Measurements from ENCODE around the gene PINK1.

DNA sequence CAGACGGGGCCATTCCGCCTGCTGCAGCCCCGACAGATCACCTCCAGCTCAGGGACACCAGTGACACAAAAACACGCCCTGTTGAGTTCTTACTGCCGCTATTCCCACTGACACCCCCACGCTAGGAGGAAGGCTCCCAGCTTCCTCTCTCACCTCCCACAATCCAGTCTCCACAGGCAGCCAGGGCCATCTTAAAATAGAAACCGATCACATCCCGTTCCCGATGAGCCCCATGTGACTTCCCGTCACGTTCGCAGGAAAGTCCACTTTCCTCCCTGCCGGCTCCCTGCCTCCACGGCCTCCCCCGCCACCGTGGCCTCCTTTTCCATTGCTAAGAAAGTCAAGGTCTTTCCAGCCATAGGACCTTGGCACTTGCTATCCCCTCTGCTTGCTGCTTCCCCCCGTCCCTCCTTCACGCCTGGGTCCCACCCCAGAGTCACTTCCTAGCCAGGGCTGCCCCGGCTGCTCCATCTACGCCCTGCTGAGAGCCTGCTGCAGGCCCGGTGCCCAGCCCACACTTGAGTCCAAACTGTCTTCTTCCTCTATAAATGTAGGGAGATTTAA, 51.9 kb downstream of the PINK1 start:
- TF ChIP-seq, protein P1, sequence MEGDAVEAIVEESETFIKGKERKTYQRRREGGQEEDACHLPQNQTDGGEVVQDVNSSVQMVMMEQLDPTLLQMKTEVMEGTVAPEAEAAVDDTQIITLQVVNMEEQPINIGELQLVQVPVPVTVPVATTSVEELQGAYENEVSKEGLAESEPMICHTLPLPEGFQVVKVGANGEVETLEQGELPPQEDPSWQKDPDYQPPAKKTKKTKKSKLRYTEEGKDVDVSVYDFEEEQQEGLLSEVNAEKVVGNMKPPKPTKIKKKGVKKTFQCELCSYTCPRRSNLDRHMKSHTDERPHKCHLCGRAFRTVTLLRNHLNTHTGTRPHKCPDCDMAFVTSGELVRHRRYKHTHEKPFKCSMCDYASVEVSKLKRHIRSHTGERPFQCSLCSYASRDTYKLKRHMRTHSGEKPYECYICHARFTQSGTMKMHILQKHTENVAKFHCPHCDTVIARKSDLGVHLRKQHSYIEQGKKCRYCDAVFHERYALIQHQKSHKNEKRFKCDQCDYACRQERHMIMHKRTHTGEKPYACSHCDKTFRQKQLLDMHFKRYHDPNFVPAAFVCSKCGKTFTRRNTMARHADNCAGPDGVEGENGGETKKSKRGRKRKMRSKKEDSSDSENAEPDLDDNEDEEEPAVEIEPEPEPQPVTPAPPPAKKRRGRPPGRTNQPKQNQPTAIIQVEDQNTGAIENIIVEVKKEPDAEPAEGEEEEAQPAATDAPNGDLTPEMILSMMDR (IDR thresholded peaks at IDR 0.05; ENCODE audit: poor library complexity) = no peak
- no peak for TF ChIP-seq EZH2phosphoT487 (IDR thresholded peaks at IDR 0.05; ENCODE audit: low read depth, severe bottlenecking, unreplicated experiment)
